Osteoblast (primary cell): ENCODE data around the gene DMKN. TPM values are rescaled to one million over a fixed set of nuclear protein-coding genes. Genes with fewer than 3 reads are reported as not detected.
"Not testable (repeated sequence)": the region's sequence is repeated elsewhere in the genome, so short reads cannot be mapped to it uniquely, and the experiment has no call there.

Experiments used
- DNase-seq: peaks from one replicate; pipeline ENCODE4 v3.0.0; 2011; ENCODE audit warnings: low spot score, mixed read lengths; ENCODE audit not compliant: insufficient read length; ENCODE audit errors: missing footprints
- H2AFZ ChIP-seq: 2 replicates; pipeline ENCODE4 v1.6.0; 2011; ENCODE audit warnings: mild to moderate bottlenecking, low read length
- H3K27ac ChIP-seq: 2 replicates; pipeline ENCODE4 v1.5.1; 2011; ENCODE audit warnings: mild to moderate bottlenecking, low read depth, low read length, moderate library complexity
- H3K27me3 ChIP-seq: 2 replicates; pipeline ENCODE4 v1.6.0; 2012; ENCODE audit warnings: mild to moderate bottlenecking, control low read depth, inconsistent platforms, low read length, moderate library complexity; ENCODE audit not compliant: insufficient read depth
- H3K36me3 ChIP-seq: 2 replicates; pipeline ENCODE4 v1.5.1; 2011; ENCODE audit warnings: mild to moderate bottlenecking, low read length, control low read depth, moderate library complexity; ENCODE audit not compliant: insufficient read depth
- H3K4me1 ChIP-seq: 2 replicates; pipeline ENCODE4 v1.5.1; 2011; ENCODE audit warnings: mild to moderate bottlenecking, low read length, control low read depth, moderate library complexity; ENCODE audit not compliant: insufficient read depth
- H3K4me2 ChIP-seq: 2 replicates; pipeline ENCODE4 v1.6.0; 2011; ENCODE audit warnings: mild to moderate bottlenecking, low read length; ENCODE audit not compliant: insufficient read depth
- H3K4me3 ChIP-seq: fragments of 200-600 bp; sonication (generic); 3 replicates; pipeline ENCODE4 v1.5.1; 2012; ENCODE audit warnings: mild to moderate bottlenecking, low read length, inconsistent platforms; ENCODE audit not compliant: insufficient read depth
- H3K79me2 ChIP-seq: 2 replicates; pipeline ENCODE4 v1.6.0; 2012; ENCODE audit warnings: mild to moderate bottlenecking, low read length, control low read depth, inconsistent platforms; ENCODE audit not compliant: insufficient read depth
- H3K9me3 ChIP-seq: 2 replicates; pipeline ENCODE4 v1.5.1; 2011; ENCODE audit warnings: low read depth, low read length, control low read depth
- H4K20me1 ChIP-seq: 2 replicates; pipeline ENCODE4 v1.6.0; 2012; ENCODE audit warnings: mild to moderate bottlenecking, low read length, control low read depth; ENCODE audit not compliant: insufficient read depth
- CTCF ChIP-seq: IDR thresholded peaks from 2 replicates; pipeline ENCODE4 v1.5.1; 2011; ENCODE audit warnings: mild to moderate bottlenecking, low read depth, low read length, moderate library complexity; ENCODE audit errors: extremely low read depth
- total RNA-seq: library from RNA; depleted of rRNA; stranded (reverse); fragments of >200 nt; gene quantifications from 2 replicates; pipeline ENCODE4 v1.2.3, GENCODE V29; 2012

Gene DMKN
- total RNA-seq, 1 donor, result 24.2 TPM

DNA sequence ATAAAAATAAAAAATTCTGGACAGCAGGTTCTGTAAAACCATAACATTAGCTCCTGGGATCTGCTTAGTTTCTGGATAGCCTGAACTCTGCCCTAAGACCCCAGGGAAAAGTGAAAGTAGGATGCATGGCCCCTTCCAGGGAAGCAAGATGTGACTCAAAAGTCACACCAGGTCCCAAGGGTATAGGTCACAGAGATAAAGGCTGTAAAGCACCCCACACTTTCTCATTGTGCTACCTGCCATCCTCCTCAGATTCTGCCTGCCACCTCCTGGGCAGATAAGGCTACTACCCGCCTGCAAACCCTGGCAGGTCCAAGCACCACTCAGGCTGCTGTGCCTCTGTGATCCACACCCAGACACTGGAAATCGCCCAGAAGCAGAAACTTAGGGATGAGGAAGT is 44.8 kb downstream of the DMKN start:
- H3K4me2 ChIP-seq, result no peak overlapping the region
- H4K20me1 ChIP-seq, result no peaks in the 10 kb centered on the region
- H3K79me2 ChIP-seq, result no peaks in the 10 kb centered on the region
- no peak overlapping the region for H2AFZ ChIP-seq
- no peak overlapping the region for H3K27ac ChIP-seq
- TF ChIP-seq CTCF, result peak; percentile 50
- H3K27me3 ChIP-seq, result no peaks in the 10 kb centered on the region
- H3K4me3 ChIP-seq, result no peak overlapping the region
- H3K4me1 ChIP-seq, result no peaks in the 10 kb centered on the region
- no peaks in the 10 kb centered on the region for H3K36me3 ChIP-seq
- no peaks in the 10 kb centered on the region for H3K9me3 ChIP-seq
- DNase-seq, result peak; percentile 93

DNA sequence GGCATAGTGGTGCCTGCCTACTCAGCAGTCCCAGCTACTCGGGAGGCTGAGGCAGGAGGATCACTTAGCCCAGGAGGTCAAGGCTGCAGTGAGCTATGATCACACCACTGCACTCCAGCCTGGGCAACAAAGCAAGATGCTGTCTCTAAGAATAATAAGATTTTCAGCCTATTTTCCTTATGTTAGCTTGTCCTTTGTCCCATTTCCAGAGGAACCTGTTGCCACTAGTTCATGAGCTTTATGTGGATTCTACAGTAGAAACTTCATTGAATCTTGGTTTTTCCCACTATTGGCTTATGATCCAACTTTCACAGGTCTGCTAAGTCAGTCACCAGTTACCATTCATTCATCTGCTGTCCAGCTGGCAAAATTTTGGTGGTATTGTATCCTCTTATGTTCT is 47.2 kb downstream of the DMKN start:
- DNase-seq, result no peak
- TF ChIP-seq CTCF, result no peak

DNA sequence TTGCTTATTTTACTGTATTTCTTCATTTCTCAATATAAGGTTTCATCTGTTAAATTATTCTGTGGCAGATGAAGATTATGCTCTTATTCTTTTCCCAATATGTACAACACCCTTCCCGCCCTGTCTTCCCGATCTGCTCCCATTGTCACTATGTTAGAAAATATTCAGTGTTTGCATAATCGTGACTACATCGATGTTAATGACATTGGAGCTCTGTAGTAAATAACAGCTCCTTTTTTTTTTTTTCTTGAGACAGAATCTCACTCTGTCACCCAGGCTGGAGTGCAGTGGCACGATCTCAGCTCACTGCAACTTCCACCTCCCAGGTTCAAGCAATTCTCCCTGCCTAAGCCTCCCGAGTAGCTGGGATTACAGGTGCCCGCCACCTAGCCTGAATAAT is 50.5 kb downstream of the DMKN start:
- H3K27ac ChIP-seq, H2AFZ ChIP-seq, DNase-seq, H3K36me3 ChIP-seq, H3K9me3 ChIP-seq, H3K4me3 ChIP-seq, H3K4me2 ChIP-seq, H3K4me1 ChIP-seq, H4K20me1 ChIP-seq, H3K79me2 ChIP-seq, H3K27me3 ChIP-seq: not testable (repeated sequence)

More for the DNA sequence above, 47.2 kb downstream of the DMKN start:
- H3K27ac ChIP-seq, result no peak overlapping the region
- no peaks in the 10 kb centered on the region for H3K4me1 ChIP-seq
- H3K79me2 ChIP-seq, result no peaks in the 10 kb centered on the region
- no peak overlapping the region for H3K4me2 ChIP-seq
- no peaks in the 10 kb centered on the region for H3K27me3 ChIP-seq
- H3K4me3 ChIP-seq, result no peak overlapping the region
- no peak overlapping the region for H2AFZ ChIP-seq
- no peaks in the 10 kb centered on the region for H4K20me1 ChIP-seq
- no peaks in the 10 kb centered on the region for H3K9me3 ChIP-seq
- no peaks in the 10 kb centered on the region for H3K36me3 ChIP-seq

- H3K4me3 ChIP-seq, result no peak overlapping the region
- no peak for TF ChIP-seq CTCF
- no peaks in the 10 kb centered on the region for H3K36me3 ChIP-seq
- no peaks in the 10 kb centered on the region for H4K20me1 ChIP-seq
- no peak overlapping the region for H3K27ac ChIP-seq
- no peak for DNase-seq
- no peaks in the 10 kb centered on the region for H3K4me1 ChIP-seq
- no peaks in the 10 kb centered on the region for H3K27me3 ChIP-seq
- H3K79me2 ChIP-seq, result no peaks in the 10 kb centered on the region
- no peak overlapping the region for H3K4me2 ChIP-seq
- H3K9me3 ChIP-seq, result no peaks in the 10 kb centered on the region
- no peak overlapping the region for H2AFZ ChIP-seq
Observed at GRCh38 chr19:35462476-35462953, 50.9 kb downstream of the DMKN start.

GRCh38 chr19:35461788-35462187 is 51.7 kb downstream of the DMKN start:
- not testable (repeated sequence) for H3K4me1 ChIP-seq, H2AFZ ChIP-seq, H3K4me2 ChIP-seq, H3K79me2 ChIP-seq, H3K9me3 ChIP-seq, DNase-seq, H3K36me3 ChIP-seq, H3K27ac ChIP-seq, H4K20me1 ChIP-seq, H3K27me3 ChIP-seq, H3K4me3 ChIP-seq
